AG09309 (cell line): ENCODE results near the gene PPP2R3C.
A peak's percentile ranks its signal among the peaks of the same experiment; 100 is the strongest.

Source experiments
- DNase-seq: peaks from one replicate; pipeline ENCODE4 v3.0.0-alpha.2; 2010; ENCODE audit warnings: low read depth
- H3K4me3 ChIP-seq: 2 replicates; pipeline ENCODE4 v1.5.1; 2011; ENCODE audit warnings: mild to moderate bottlenecking, low read depth, low read length, moderate library complexity; ENCODE audit not compliant: control insufficient read depth
- CTCF ChIP-seq: IDR thresholded peaks from 2 replicates; pipeline ENCODE4 v1.5.1; 2011; ENCODE audit warnings: mild to moderate bottlenecking, low read depth, low read length, inconsistent platforms; ENCODE audit not compliant: insufficient read depth, control insufficient read depth; ENCODE audit errors: missing control alignments

PPP2R3C gene

GRCh38 chr14:35121887-35122695 is at the start of gene PPP2R3C, which contains the start of gene PRORP:
Gene PPP2R3C (minus strand): TSS chr14:35121990. CDS start chr14:35121959, 31 bp downstream.
Gene PRORP (plus strand): TSS chr14:35122552. CDS start chr14:35123246, 694 bp downstream.
- no peak for TF ChIP-seq CTCF
- H3K4me3 ChIP-seq = peak within 1 kb of the TSS; percentile 95
- peak; percentile 72 for DNase-seq

DNA sequence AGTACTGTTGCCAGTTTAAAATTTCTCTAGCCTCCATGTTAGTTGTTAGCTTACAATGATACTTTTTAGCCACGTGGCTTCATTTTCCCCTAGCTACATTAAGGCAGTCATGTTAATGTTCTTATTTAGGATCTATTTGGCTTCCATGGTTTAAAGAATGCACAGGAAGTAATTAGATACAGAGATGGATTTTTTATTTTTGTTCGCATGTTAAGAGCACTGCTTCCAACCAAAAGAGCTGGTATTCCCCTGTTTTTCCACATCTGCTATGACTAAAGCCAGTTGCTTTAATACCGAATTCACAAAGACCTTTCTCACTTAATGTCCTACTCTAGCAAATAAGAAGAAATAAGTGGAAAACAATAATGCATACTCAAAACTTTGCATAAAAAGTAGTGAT is 45.7 kb upstream of the PPP2R3C start:
- H3K4me3 ChIP-seq = no peak overlapping the region
- DNase-seq = no peak
- TF ChIP-seq CTCF = no peak

DNA sequence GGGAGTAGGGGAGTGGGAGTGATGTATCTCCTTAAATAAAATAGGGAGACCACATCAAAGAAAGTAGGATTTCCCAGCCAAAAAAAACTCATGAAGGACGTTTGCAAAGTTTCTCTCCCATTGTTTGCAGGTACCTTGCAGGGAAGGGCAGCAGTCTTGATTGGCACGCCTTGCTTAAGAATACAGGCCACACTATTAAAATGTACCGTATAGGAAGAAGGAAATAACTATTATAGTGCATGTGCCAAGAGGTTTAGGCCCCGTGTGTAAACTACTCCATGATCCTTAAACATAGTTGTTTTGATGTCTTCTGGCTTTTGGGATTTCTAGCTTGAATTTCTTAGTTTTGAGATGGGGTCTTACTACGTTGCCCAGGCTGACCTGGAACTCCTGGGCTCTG is 43.1 kb upstream of the PPP2R3C start:
- no peak for DNase-seq
- H3K4me3 ChIP-seq = no peak overlapping the region
- no peak for TF ChIP-seq CTCF

DNA sequence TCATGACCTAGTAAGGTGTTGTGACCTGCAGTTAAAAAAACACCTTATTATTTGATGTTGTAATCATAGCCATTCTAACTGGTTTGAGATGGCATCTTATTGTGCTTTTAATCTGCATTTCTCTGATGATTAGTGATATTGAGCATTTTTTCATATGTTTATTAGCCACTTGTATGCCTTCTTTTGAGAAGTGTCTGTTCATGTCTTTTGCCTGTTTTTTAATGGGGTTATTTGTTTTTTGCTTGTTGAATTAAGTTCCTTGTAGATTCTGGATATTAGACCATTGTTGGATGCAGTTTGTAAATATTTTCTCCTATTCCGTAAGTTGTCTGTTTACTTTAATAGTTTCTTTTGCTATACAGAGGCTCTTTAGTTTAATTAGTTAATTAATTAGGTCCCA is 41.6 kb upstream of the PPP2R3C start:
- no peak overlapping the region for H3K4me3 ChIP-seq
- DNase-seq = no peak
- TF ChIP-seq CTCF = no peak

GRCh38 chr14:35161231-35161630 is 39.4 kb upstream of the PPP2R3C start:
- no peak for DNase-seq
- H3K4me3 ChIP-seq = no peak overlapping the region
- no peak for TF ChIP-seq CTCF

GRCh38 chr14:35159742-35160409 is 38.1 kb upstream of the PPP2R3C start:
- DNase-seq = peak; percentile 78
- H3K4me3 ChIP-seq = no peak overlapping the region
- TF ChIP-seq CTCF = no peak
